Fibroblast of the aortic adventitia (primary cell): ENCODE data around the gene DCTN1. TPM values are rescaled to one million over a fixed set of nuclear protein-coding genes. Genes with fewer than 3 reads are reported as not detected.

ENCODE experiments used
- DNase-seq: peaks from one replicate; pipeline ENCODE4 v3.0.0-alpha.2; 2010; ENCODE audit warnings: low read depth
- H3K4me3 ChIP-seq: 2 replicates; pipeline ENCODE4 v1.5.1; 2011; ENCODE audit warnings: low read depth, mild to moderate bottlenecking, control low read depth, low read length, moderate library complexity
- small RNA-seq: library from RNA; depleted of rRNA; stranded (forward); fragments of <200 nt; gene quantifications from one replicate; pipeline ENCODE3, GENCODE V24; 2012
- total RNA-seq: library from RNA; depleted of rRNA; stranded (reverse); fragments of >200 nt; gene quantifications from 2 replicates; pipeline ENCODE4 v1.2.3, GENCODE V29; 2012; ENCODE audit warnings: low replicate concordance
- TF ChIP-seq, protein P1 (sequence below): IDR thresholded peaks from 2 replicates; pipeline ENCODE4 v1.5.1; 2011; ENCODE audit warnings: mild to moderate bottlenecking, low read length, control low read depth, inconsistent platforms; ENCODE audit not compliant: insufficient read depth

DCTN1 gene
- total RNA-seq, 1 donor: 147 TPM

DNA sequence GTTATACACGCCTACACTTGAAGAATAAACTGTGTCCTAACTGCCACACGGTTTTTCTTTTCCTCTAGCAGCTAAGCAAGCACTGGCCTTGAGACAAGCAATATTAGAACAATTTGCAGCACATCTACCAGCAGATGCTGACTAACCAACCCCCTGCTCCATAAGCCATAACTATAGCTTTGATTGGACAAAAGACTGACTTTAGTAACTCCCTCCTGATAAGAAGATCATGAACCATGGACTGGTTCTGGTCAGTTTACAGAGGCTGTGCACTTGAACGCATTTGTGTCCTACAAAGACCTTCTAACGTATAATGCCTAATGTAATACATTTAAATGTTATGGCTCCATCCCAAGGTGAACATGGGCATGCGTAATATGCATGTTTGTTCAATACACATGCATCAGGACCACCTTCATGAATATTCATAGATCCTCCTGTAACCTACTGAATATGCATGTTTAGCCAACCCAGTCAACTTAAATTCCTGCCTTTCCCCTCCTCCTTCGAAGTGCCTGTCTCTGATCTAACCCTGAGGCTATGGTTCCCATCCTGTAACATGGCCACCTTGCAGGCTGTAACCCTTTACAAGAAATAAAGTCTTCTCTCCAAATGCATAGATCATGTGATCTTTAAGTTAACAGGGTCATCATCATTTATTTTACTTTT is 63.4 kb downstream of the DCTN1 start:
- H3K4me3 ChIP-seq: no peak overlapping the region
- no peak for DNase-seq
- TF ChIP-seq, protein P1, sequence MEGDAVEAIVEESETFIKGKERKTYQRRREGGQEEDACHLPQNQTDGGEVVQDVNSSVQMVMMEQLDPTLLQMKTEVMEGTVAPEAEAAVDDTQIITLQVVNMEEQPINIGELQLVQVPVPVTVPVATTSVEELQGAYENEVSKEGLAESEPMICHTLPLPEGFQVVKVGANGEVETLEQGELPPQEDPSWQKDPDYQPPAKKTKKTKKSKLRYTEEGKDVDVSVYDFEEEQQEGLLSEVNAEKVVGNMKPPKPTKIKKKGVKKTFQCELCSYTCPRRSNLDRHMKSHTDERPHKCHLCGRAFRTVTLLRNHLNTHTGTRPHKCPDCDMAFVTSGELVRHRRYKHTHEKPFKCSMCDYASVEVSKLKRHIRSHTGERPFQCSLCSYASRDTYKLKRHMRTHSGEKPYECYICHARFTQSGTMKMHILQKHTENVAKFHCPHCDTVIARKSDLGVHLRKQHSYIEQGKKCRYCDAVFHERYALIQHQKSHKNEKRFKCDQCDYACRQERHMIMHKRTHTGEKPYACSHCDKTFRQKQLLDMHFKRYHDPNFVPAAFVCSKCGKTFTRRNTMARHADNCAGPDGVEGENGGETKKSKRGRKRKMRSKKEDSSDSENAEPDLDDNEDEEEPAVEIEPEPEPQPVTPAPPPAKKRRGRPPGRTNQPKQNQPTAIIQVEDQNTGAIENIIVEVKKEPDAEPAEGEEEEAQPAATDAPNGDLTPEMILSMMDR: no peak

- DNase-seq: no peak
- TF ChIP-seq, protein P1: no peak
These were observed 66.0 kb downstream of the DCTN1 start for GRCh38 chr2:74314107-74314506.

GRCh38 chr2:74313497-74313896 is 66.6 kb downstream of the DCTN1 start:
- DNase-seq: no peak
- H3K4me3 ChIP-seq: no peak overlapping the region
- TF ChIP-seq, protein P1: no peak

More at GRCh38 chr2:74314107-74314506, 66.0 kb downstream of the DCTN1 start:
- H3K4me3 ChIP-seq: no peak overlapping the region

GRCh38 chr2:74312913-74313312 is 67.2 kb downstream of the DCTN1 start:
- no peak overlapping the region for H3K4me3 ChIP-seq
- DNase-seq: no peak
- TF ChIP-seq, protein P1: no peak

Small RNA genes lying within 50 kb of the gene (small RNA-seq; reads per million reads assigned to genes)
- gene RNU6-542P (not detected), gene TAF13P2 (not detected)

Other genes starting within 250 kb of the DCTN1 start
- 10.2 and 49.4 TPM in 2 replicates for gene BOLA3, start 232.4 kb downstream of the DCTN1 start, total RNA-seq
- 159 and 164 TPM in 2 replicates for gene MOB1A, start 201.4 kb downstream of the DCTN1 start, total RNA-seq
- 38.7 and 254 TPM in 2 replicates for gene MTHFD2, start 181.7 kb downstream of the DCTN1 start, total RNA-seq
- 0.25 and 0.45 TPM in 2 replicates for gene SLC4A5, start 36.9 kb downstream of the DCTN1 start, total RNA-seq
- 1.9 and 2.8 TPM in 2 replicates for gene C2orf81, start 41.3 kb upstream of the DCTN1 start, total RNA-seq
- 16.9 and 34.3 TPM in 2 replicates for gene WDR54, start 41.4 kb upstream of the DCTN1 start, total RNA-seq
- 12.0 and 15.7 TPM in 2 replicates for gene RTKN, start 61.6 kb upstream of the DCTN1 start, total RNA-seq
- gene INO80B, start 74.8 kb upstream of the DCTN1 start, total RNA-seq: 13.5 and 28.0 TPM in 2 replicates
- gene WBP1, start 78.1 kb upstream of the DCTN1 start, total RNA-seq: 24.4 and 27.6 TPM in 2 replicates
- gene MOGS, start 85.1 kb upstream of the DCTN1 start, total RNA-seq: 15.2 and 25.3 TPM in 2 replicates
- gene MRPL53, start 92.4 kb upstream of the DCTN1 start, total RNA-seq: 19.3 and 30.2 TPM in 2 replicates
- gene CCDC142, start 102.7 kb upstream of the DCTN1 start, total RNA-seq: 25.4 and 27.7 TPM in 2 replicates
- gene TTC31, start 102.8 kb upstream of the DCTN1 start, total RNA-seq: 10.4 and 16.3 TPM in 2 replicates
- 2.0 and 3.0 TPM in 2 replicates for gene LBX2, start 119.3 kb upstream of the DCTN1 start, total RNA-seq
- gene PCGF1, start 127.4 kb upstream of the DCTN1 start, total RNA-seq: 27.5 and 28.9 TPM in 2 replicates
- gene TLX2, start 134.1 kb upstream of the DCTN1 start, total RNA-seq: not detected in 2 replicates
- 0.27 TPM in 1 of 2 replicates, not detected in the other for gene DQX1, start 145.9 kb upstream of the DCTN1 start, total RNA-seq
- gene AUP1, start 149.4 kb upstream of the DCTN1 start, total RNA-seq: 18.1 and 88.0 TPM in 2 replicates
- gene HTRA2, start 149.6 kb upstream of the DCTN1 start, total RNA-seq: 27.1 and 32.9 TPM in 2 replicates
- 11.9 and 18.5 TPM in 2 replicates for gene LOXL3, start 173.6 kb upstream of the DCTN1 start, total RNA-seq
- 11.4 and 36.9 TPM in 2 replicates for gene DOK1, start 174.4 kb upstream of the DCTN1 start, total RNA-seq